Cardiac muscle cell (in vitro differentiated cells and primary cell): ENCODE measurements around the gene ROBO4. TPM values are rescaled to one million over a fixed set of nuclear protein-coding genes. Genes with fewer than 3 reads are reported as not detected.

ENCODE experiments used
- DNase-seq, 2 donors: peaks; one replicate each; pipeline versions ENCODE4 v3.0.0 to v3.0.0-alpha.2; 2010 to 2017; ENCODE audit warnings: low read depth in 1 of 2, low spot score in 1 of 2
- H3K27ac ChIP-seq: fragments of 200-600 bp; sonication (generic); 2 replicates; pipeline ENCODE4 v1.5.1; 2016
- H3K27me3 ChIP-seq: fragments of 200-600 bp; sonication (generic); 2 replicates; pipeline ENCODE4 v1.6.0; 2016; ENCODE audit warnings: control low read depth
- H3K36me3 ChIP-seq: fragments of 200-600 bp; sonication (generic); 2 replicates; pipeline ENCODE4 v1.5.1; 2016; ENCODE audit warnings: control low read depth
- H3K4me1 ChIP-seq: fragments of 200-600 bp; sonication (generic); 2 replicates; pipeline ENCODE4 v1.8.1; 2017; ENCODE audit warnings: low read depth, mild to moderate bottlenecking, mixed run types
- H3K4me3 ChIP-seq: fragments of 200-600 bp; sonication (generic); 2 replicates; pipeline ENCODE4 v1.5.1; 2016; ENCODE audit warnings: mild to moderate bottlenecking
- H3K9me3 ChIP-seq: fragments of 200-600 bp; sonication (generic); 2 replicates; pipeline ENCODE4 v1.5.1; 2017; ENCODE audit warnings: low read depth, mild to moderate bottlenecking, control low read depth
- CTCF ChIP-seq: IDR thresholded peaks from 2 replicates; pipeline ENCODE4 v1.5.1; 2012; ENCODE audit warnings: low read depth, mild to moderate bottlenecking, low read length
- polyA plus RNA-seq: library from polyadenylated mRNA; unstranded; fragments of >200 nt; fragmentation: Nextera tagmentation; extraction: Ambion mirVana; gene quantifications from 2 replicates; pipeline ENCODE4 v1.2.1, GENCODE V29; 2016
- total RNA-seq: library from RNA; depleted of rRNA; stranded (reverse); fragments of >200 nt; gene quantifications from 2 replicates; pipeline ENCODE4 v1.2.3, GENCODE V29; 2016

ROBO4 gene
- total and polyA plus RNA-seq, 2 experiments from 2014 or later: 0.21 to 2.4 TPM

- Histone ChIP-seq H3K27me3 (peaks cover 10% of the 10 kb centered on the region), H3K9me3 (no peaks in the 10 kb centered on the region), H3K27ac (no peak overlapping the region), H3K36me3 (no peaks in the 10 kb centered on the region), H3K4me3 (no peak overlapping the region), H3K4me1 (no peaks in the 10 kb centered on the region)
- TF ChIP-seq CTCF: no peak
- peak in 1 of 2 donors; percentile 78 for DNase-seq
Observed at GRCh38 chr11:124917115-124917637, 19.5 kb upstream of the ROBO4 start.

GRCh38 chr11:124916370-124916710 lies 18.7 kb upstream of the ROBO4 start:
- Histone ChIP-seq H3K27me3 (peaks cover 7% of the 10 kb centered on the region), H3K4me3 (no peak overlapping the region), H3K27ac (no peak overlapping the region), H3K9me3 (no peaks in the 10 kb centered on the region), H3K36me3 (no peaks in the 10 kb centered on the region), H3K4me1 (no peaks in the 10 kb centered on the region)
- no peak for TF ChIP-seq CTCF
- no peak for DNase-seq

- no peaks in the 10 kb centered on the region for H3K4me1 ChIP-seq
- H3K4me3 ChIP-seq: no peak overlapping the region
- no peaks in the 10 kb centered on the region for H3K36me3 ChIP-seq
- no peaks in the 10 kb centered on the region for H3K9me3 ChIP-seq
- peak in 1 of 2 donors; percentile 25 for DNase-seq
- no peak for TF ChIP-seq CTCF
- H3K27me3 ChIP-seq: peaks cover 7% of the 10 kb centered on the region
- H3K27ac ChIP-seq: no peak overlapping the region
Observed at GRCh38 chr11:124915541-124916369, 18.1 kb upstream of the ROBO4 start.

GRCh38 chr11:124902616-124903015 lies 5.0 kb upstream of the ROBO4 start:
- H3K27me3 ChIP-seq: peaks cover 38% of the 10 kb centered on the region
- H3K4me3 ChIP-seq: no peak overlapping the region
- H3K4me1 ChIP-seq: no peaks in the 10 kb centered on the region
- H3K9me3 ChIP-seq: no peaks in the 10 kb centered on the region
- no peak overlapping the region for H3K27ac ChIP-seq
- no peak for DNase-seq
- H3K36me3 ChIP-seq: no peaks in the 10 kb centered on the region
- no peak for TF ChIP-seq CTCF

GRCh38 chr11:124900464-124900863 lies 2.8 kb upstream of the ROBO4 start:
- TF ChIP-seq CTCF: no peak
- Histone ChIP-seq H3K27ac (no peak overlapping the region), H3K27me3 (peaks cover 30% of the 10 kb centered on the region)

More at GRCh38 chr11:124900464-124900863, 2.8 kb upstream of the ROBO4 start:
- H3K36me3 ChIP-seq: no peaks in the 10 kb centered on the region
- no peaks in the 10 kb centered on the region for H3K4me1 ChIP-seq
- DNase-seq: peak in 1 of 2 donors; percentile 78
- H3K4me3 ChIP-seq: no peak overlapping the region
- no peaks in the 10 kb centered on the region for H3K9me3 ChIP-seq
